GDM1 (cell line): ENCODE data around the gene POU3F2.

ENCODE experiments used
- DNase-seq: peaks from one replicate; lab custom pipeline; 2025; lab: John Stamatoyannopoulos, UW

The POU3F2 gene

GRCh38 chr6:98844244-98845210 lies 10.2 kb downstream of the POU3F2 start:
- no peak for DNase-seq

GRCh38 chr6:98845211-98846020 lies 11.0 kb downstream of the POU3F2 start:
- peak; percentile 30 for DNase-seq

DNA sequence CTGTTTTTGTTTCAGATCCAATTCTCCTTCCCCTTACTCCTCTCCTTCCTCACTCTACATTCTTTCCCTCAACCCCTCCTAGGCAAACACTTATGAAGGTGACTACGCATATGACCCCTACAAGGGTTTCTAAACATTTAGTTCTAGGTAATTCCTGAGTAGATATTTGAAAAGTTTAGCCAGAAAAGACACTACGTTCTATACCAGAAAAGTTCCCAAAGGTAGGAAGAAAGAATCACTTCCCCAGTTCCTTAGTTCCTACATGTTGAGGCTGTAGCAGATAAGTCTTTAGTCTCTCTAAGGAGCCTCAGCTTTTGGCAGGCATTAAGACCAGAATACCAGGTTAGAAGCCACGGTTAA lies 11.6 kb downstream of the POU3F2 start:
- DNase-seq: no peak

GRCh38 chr6:98847416-98847778 lies 13.0 kb downstream of the POU3F2 start:
- DNase-seq: no peak

DNA sequence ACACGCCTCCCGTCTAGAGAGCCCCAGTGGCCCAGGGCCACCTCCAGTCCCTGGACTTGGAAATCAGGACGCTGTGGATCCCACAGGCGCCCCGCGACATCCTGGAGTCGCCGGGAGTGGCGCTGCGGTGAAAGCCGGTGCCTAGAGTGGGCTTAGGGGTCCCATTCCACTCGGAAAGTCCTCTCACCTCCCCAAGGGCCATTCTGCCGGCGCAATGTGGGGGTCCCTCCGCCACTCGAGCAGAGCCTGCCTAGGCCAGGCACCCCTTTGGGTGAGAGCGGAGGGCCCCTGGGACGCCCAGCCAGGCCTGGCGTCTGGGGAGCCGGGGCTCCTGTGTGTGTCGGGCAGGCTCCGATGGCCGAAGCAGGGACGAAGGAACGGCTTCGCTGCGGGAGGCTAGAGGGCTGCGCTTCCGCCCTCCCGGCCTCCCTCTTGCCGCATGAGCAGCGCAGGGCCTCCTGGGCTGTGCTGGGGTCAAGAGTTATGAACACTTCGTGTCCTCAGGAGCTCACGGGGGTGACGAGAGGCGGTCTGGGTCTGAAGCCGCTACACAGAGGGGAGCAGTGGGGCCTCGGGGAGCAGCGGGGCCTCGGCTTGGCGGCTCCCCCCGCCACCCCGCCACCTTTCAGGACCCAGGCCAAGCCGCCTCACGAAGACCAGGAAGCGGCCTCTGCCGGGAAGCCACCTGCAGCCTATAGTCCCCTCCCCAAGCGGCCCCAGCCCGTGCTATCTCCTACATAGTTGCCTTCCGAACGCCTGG lies 13.6 kb downstream of the POU3F2 start:
- DNase-seq: no peak

DNA sequence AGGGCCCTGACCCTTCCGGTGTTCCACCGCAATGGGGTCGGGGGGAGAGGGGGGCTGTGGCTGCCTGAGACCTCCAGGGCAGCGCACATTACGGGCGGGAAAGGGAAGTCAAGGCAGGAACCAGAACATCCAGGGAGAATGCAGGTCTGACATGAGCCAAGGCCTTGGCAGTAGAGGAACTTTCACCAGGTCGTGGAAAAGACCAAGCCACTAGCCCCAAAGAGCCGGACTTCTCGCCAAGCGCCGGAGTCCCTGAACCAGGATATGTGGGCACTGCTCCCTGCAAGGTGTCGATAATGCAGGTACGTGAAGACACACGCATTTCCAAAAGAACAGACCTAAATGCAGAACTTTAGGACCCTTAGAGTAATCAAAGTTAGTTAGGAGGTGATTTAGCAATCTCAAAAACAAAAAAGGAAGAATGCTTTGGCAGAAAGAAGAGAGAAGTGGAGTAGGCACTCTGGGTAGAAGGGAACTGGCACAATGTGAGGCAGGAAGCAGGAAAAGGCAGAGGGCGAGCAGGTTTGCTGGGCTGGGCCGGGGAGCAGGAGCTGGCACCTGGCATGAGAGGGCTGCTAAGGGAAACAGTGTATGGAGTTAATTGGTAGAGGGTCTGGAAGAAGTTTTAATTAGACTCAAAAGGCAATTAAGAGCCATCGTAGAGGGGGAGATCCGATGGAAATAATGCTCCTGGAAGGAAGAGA lies 14.3 kb downstream of the POU3F2 start:
- no peak for DNase-seq

DNA sequence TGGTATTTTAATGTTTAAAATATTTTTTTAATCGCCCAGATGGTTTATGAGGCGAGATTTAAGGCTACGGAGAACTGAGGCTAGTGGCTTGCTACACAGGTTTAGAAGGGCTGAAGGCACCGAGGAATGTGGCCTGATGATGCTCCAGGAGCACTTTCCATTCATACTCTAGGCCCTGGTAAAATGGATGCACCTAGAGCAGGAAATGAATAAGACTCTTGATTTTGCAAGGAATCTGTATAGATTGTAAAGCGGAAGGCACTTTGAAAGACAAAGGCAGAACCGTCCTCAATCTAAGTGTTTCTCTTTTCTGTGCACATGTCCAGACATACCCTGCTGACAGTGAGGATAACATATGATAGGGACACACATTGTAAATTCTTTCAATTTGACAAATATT lies 30.1 kb downstream of the POU3F2 start:
- no peak for DNase-seq

GRCh38 chr6:98871057-98871456 lies 36.7 kb downstream of the POU3F2 start:
- DNase-seq: no peak

GRCh38 chr6:98871821-98872220 lies 37.4 kb downstream of the POU3F2 start:
- DNase-seq: no peak

DNA sequence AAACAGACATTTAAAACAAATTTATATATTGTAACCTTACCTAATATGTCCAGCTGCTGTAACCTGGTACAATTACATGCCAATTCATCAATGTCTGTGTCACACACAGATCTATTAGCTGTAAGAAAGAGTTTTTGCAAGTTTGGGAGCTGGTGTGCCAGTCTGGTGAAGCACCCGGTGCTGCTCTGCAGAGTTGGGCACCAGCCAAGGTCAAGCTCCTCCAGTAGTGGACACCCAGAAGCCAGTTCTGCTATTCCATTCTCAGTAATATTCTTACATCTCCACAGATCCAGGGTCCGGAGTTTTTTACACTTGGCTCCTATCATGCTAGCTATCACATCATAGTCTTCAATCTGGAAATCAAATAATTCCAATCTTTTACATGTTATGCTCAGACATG lies 41.0 kb downstream of the POU3F2 start:
- no peak for DNase-seq

DNA sequence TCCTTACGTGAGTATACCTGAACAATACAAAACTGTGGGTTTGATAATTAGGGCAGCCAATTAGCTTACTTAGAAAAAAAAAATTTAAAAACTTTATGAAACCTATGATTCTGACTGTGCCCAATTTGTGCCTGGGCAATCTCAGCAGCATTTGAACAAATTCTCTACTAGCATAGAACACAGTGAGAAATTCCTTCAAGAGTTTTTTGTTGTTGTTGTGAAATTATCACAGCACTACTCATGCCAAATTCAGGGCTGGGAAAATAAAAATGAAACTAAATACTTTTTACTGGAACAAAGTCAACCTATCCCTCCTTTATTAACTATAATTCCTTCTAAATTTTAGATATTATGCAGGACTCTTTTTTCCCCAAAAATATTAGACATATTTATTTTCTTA lies 42.9 kb downstream of the POU3F2 start:
- no peak for DNase-seq

DNA sequence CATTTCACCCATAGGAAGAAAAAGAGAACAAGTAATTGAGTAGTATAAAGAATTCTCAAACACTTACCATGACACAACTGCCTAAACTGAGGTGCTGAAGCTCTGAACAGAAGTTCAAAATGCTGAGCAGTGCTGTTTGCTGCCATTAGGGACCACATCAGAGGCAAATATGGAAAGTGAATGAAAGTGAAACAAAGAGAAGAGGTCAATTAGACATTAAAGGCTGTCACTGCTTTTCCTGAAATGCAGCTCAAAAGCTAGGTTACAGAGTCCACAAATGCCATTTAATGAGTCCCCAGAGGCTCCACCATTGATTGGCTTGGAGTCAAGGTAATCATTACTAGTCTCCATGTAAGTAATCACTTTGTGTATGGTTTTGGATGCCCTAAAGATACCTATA lies 46.1 kb downstream of the POU3F2 start:
- no peak for DNase-seq

GRCh38 chr6:98885330-98885729 lies 51.0 kb downstream of the POU3F2 start:
- DNase-seq: no peak

- no peak for DNase-seq
Measured at GRCh38 chr6:98887650-98888049, 53.3 kb downstream of the POU3F2 start.
